Measurements from ENCODE around the gene SYTL3.

- TF ChIP-seq CTCF (conservative IDR thresholded peaks at IDR 0.05; ENCODE audit: low read length) (no peak), EZH2phosphoT487 (IDR thresholded peaks at IDR 0.05; ENCODE audit: borderline replicate concordance) (no peak)
Observed at GRCh38 chr6:158622545-158623190, 27.2 kb upstream of the SYTL3 start.
